ENCODE measurements around the gene SLC47A1.
A peak's percentile ranks its signal among the peaks of the same experiment; 100 is the strongest.
"Not testable (repeated sequence)": the region's sequence is repeated elsewhere in the genome, so short reads cannot be mapped to it uniquely, and the experiment has no call there.

The SLC47A1 gene, protein sequence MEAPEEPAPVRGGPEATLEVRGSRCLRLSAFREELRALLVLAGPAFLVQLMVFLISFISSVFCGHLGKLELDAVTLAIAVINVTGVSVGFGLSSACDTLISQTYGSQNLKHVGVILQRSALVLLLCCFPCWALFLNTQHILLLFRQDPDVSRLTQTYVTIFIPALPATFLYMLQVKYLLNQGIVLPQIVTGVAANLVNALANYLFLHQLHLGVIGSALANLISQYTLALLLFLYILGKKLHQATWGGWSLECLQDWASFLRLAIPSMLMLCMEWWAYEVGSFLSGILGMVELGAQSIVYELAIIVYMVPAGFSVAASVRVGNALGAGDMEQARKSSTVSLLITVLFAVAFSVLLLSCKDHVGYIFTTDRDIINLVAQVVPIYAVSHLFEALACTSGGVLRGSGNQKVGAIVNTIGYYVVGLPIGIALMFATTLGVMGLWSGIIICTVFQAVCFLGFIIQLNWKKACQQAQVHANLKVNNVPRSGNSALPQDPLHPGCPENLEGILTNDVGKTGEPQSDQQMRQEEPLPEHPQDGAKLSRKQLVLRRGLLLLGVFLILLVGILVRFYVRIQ

DNA sequence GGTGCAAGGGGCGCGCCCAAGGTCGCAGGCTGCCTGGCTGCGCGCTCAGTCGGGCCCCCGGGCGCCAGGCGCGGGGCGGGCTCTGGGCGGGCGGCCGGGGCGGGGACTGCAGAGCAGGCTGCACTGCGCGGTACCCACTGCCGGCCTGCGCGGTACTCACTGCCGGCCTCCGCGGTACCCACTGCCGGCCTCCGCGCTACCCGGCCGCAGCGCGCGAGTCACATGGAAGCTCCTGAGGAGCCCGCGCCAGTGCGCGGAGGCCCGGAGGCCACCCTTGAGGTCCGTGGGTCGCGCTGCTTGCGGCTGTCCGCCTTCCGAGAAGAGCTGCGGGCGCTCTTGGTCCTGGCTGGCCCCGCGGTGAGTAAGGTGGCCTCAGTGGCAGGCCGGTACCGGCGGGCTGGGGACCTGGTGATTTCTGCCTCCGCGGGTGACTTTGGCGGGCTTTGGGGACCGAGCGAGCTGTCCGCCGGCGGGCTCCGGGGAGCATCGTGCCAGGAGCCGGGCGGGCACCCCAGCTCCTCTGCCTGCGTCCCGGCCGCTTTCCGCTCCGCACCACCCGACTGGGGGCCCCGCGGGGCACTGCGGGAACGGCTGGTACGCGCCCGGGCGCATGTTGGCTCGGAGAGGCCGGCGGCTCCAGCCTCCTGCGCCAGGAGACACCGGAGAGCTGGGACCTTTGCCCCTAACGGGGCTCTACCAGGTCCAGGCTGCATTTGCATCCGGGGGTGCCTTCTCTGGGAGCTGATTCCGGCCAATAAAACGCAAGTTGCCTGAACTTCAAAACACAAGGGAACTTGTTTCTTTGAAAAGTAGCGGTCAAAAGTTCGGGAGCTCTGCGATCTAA, at the start of gene SLC47A1:
Gene SLC47A1 (plus strand): TSS at position 137 of the 844 bp plus-strand sequence. CDS start 86 bp downstream, at position 223.
- DNase-seq: no peak

DNA sequence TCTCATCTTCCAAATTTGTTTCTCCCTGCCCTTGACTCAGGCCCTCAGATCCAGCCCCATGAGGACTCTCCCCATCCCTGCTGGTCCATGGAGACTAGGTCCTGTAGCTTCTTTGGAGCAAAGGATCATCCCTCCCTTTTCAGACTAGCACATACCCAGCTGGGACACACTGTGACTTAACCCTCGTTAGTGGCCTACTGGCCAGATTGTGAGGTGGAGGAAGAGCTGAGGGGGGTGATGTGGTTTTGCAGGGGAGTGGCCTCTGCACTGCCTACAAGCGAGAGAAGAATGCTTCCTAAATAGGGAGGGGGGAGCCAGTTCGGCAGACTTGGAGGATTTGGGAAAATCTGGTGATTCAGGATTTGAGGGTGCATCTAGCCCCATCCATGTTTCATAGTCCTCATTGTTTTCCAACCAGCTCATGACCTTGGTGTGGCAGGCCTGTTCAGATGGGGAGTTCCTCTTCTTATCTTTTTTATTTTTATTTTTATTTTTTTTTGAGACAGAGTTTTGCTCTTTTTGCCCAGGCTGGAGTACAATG, 47.8 kb upstream of the SLC47A1 start:
- DNase-seq: no peak

GRCh38 chr17:19486351-19487023, 47.2 kb upstream of the SLC47A1 start:
- no peak for DNase-seq

DNA sequence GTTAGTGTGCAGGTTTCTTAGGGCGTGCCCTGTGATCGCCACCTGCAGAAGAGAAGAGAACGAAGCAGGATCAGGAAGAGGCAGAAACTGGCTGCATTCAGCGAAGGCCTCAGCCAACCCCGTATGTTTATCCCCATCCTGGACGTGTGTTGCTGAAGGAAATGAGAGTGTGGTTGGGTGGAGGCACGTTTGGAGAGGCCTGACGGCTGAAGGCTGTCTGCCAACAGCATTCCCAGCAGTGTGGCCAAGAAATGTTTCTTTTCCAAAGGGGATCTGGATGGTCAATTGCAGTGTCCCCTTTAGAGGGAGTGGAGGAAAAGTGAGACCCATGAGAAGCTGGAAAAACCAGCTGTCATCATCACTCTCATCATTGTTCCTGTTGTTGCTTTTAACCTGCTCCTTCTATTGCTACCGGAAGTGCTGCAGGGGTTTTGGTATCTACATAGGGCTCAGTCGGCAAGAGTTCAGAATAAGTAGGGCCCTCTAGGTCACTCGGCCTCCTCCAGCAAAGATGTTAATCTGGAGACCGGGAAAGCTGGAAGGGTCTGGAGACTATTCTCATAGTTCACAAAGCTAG, 46.5 kb upstream of the SLC47A1 start:
- DNase-seq: no peak

DNA sequence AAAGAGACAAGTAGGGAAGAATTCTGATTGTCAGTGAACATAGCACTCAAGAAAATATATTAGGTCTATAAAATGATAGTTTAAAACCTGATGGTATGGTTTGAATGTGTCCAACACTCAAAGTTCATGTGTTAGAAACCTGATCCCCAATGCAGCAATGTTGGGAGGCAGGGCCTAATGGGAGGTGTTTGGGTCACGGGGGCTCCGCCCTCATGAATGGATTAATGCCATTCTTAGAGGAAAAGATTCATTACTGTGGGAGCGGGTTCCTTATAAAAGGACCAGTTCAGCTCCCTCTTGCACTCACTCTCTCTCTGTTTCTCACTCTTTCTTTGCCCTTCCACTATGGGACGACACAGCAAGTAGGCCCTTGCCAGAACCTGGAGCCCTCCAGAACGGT, 41.5 kb upstream of the SLC47A1 start:
- no peak for DNase-seq

GRCh38 chr17:19494961-19495806, 38.5 kb upstream of the SLC47A1 start:
- no peak for DNase-seq

GRCh38 chr17:19495828-19496528, 37.7 kb upstream of the SLC47A1 start:
- no peak for DNase-seq

DNA sequence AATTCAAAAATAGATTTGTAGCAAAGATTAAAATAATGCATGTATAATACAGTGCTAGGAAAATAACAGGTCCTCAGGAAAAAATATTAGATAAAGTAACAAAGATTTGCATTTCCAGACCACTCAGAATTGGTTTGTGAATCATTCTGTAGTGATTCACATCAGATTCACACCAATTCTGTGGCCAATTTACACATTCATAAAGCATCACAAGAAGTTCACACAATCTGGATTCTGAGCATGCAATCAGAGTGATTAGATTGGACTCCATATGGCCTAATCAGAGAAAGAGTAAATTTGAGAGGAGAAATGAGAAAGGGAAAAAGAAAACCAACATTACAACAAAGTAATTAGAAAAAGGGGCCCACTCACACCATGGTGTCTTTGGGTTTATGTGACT, 36.0 kb upstream of the SLC47A1 start:
- no peak for DNase-seq

GRCh38 chr17:19501219-19501618, 32.4 kb upstream of the SLC47A1 start:
- DNase-seq: no peak

- DNase-seq: no peak
Observed at GRCh38 chr17:19502517-19502916, 31.1 kb upstream of the SLC47A1 start.

- DNase-seq: not testable (repeated sequence)
Observed at GRCh38 chr17:19505561-19505960, 28.1 kb upstream of the SLC47A1 start.

DNA sequence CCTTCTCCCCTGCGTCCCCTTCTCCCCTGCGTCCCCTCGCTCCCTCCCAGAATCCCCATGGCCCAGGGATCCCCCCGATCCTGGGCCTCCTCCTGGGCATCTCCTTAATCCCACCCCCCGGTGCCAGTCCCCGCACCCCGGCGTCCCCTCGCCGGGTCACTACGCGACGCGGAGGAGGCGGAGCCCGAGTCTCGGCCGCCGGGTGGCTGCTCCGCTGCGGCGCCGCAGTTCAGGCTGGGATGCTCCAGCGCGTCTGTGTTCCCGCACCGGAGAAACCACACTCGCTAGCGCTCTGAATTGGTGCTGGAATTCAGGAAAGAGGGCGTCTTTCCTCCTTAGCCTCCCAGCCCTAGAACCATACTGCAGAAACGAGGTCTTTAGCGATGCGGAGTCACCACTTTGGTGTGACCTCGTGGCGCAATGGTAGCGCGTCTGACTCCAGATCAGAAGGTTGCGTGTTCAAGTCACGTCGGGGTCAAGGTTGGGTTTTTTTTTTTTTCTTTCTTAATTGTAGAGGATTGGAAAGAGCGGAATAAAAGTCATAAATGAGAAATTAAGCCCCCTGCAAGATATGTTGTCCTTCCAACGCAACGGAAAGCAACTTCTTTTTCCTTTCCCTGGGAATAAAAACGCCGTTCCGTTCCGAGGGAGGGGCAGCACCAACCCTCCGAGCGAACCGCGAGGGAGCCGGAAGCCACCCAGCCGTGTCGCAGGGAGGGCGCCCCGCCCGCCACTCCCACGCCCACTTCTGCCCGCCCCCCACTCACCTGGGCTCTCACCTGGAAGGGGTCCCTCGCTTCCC, 25.7 kb upstream of the SLC47A1 start:
- DNase-seq: peak; percentile 82

DNA sequence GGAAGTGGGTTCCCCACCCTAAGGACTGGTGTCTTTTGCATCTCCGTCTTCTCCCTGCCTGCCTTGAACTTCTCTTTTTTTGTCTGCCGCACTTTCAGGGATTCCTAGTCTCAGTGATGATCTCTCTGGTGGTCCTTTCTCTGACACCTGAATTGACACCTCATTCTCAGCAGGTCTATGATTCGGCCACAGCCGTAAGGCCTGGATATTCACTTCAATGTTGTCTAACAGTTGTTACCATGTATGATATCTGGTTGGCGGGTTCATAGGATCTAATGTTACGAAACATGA, 25.1 kb upstream of the SLC47A1 start:
- no peak for DNase-seq

GRCh38 chr17:19509281-19509852, 24.3 kb upstream of the SLC47A1 start:
- DNase-seq: not testable (repeated sequence)

- DNase-seq: no peak
Observed at GRCh38 chr17:19510903-19511302, 22.8 kb upstream of the SLC47A1 start.

GRCh38 chr17:19513897-19514488, 19.7 kb upstream of the SLC47A1 start:
- DNase-seq: peak; percentile 53

- no peak for DNase-seq
Observed at GRCh38 chr17:19517699-19518098, 16.0 kb upstream of the SLC47A1 start.

GRCh38 chr17:19519388-19520291, 14.0 kb upstream of the SLC47A1 start:
- not testable (repeated sequence) for DNase-seq

All from HCEC 1CT (cell line).